Stimulated activated CD8-positive, alpha-beta memory T cell treated with anti-CD3 and anti-CD28 coated beads, Interleukin-15, amount 100 ng/mL, for 1 hour (primary cell): ENCODE results near the gene ROGDI.
A peak's percentile ranks its signal among the peaks of the same experiment; 100 is the strongest.
"Not testable (repeated sequence)": the region's sequence is repeated elsewhere in the genome, so short reads cannot be mapped to it uniquely, and the experiment has no call there.

ENCODE experiments used
- DNase-seq: peaks from one replicate; pipeline ENCODE4 v3.0.0-alpha.2; 2020; ENCODE audit warnings: low read depth

Gene ROGDI

GRCh38 chr16:4790871-4791270 lies 11.6 kb downstream of the ROGDI start:
- DNase-seq: no peak

- no peak for DNase-seq
Observed at GRCh38 chr16:4790261-4790660, 12.2 kb downstream of the ROGDI start.

- no peak for DNase-seq
Observed at GRCh38 chr16:4788910-4789309, 13.5 kb downstream of the ROGDI start.

GRCh38 chr16:4788489-4788889 lies 13.9 kb downstream of the ROGDI start:
- no peak for DNase-seq

GRCh38 chr16:4787627-4788482 lies 14.6 kb downstream of the ROGDI start, which contains the start of gene SEPTIN12:
TSS of gene SEPTIN12 (minus strand) at chr16:4788345. CDS start at chr16:4787645, 700 bp downstream.
- no peak for DNase-seq

GRCh38 chr16:4787068-4787467 lies 15.4 kb downstream of the ROGDI start:
- no peak for DNase-seq

- no peak for DNase-seq
Observed at GRCh38 chr16:4785758-4786433, 16.5 kb downstream of the ROGDI start.

- not testable (repeated sequence) for DNase-seq
Observed at GRCh38 chr16:4784444-4784987, 17.9 kb downstream of the ROGDI start.

- DNase-seq: no peak
Observed at GRCh38 chr16:4783951-4784336, 18.5 kb downstream of the ROGDI start.

GRCh38 chr16:4783251-4783950 lies 19.0 kb downstream of the ROGDI start:
- no peak for DNase-seq

- no peak for DNase-seq
Observed at GRCh38 chr16:4780235-4780634, 22.2 kb downstream of the ROGDI start.

GRCh38 chr16:4778050-4778392 lies 24.4 kb downstream of the ROGDI start:
- DNase-seq: no peak

- no peak for DNase-seq
Observed at GRCh38 chr16:4777339-4778049, 24.9 kb downstream of the ROGDI start.

GRCh38 chr16:4776141-4776705 lies 26.2 kb downstream of the ROGDI start:
- DNase-seq: no peak

GRCh38 chr16:4775005-4775404 lies 27.4 kb downstream of the ROGDI start:
- no peak for DNase-seq

- DNase-seq: no peak
Observed at GRCh38 chr16:4772351-4772750, 30.1 kb downstream of the ROGDI start.

- no peak for DNase-seq
Observed at GRCh38 chr16:4771646-4772045, 30.8 kb downstream of the ROGDI start.

GRCh38 chr16:4769306-4769638 lies 33.2 kb downstream of the ROGDI start:
- DNase-seq: no peak

- DNase-seq: peak; percentile 63
Observed at GRCh38 chr16:4768549-4769305, 33.7 kb downstream of the ROGDI start.

GRCh38 chr16:4767872-4768548 lies 34.4 kb downstream of the ROGDI start:
- no peak for DNase-seq
